Hepatocyte (in vitro differentiated cells): ENCODE results near the gene EEFSEC.

ENCODE experiments used
- EZH2 ChIP-seq: fragments of 200-600 bp; sonication (generic); IDR thresholded peaks from 2 replicates; pipeline ENCODE4 v1.6.1; 2016; ENCODE audit warnings: antibody characterized with exemption, mild to moderate bottlenecking, borderline replicate concordance
- TF ChIP-seq, protein P1 (sequence below): fragments of 200-600 bp; sonication (generic); IDR thresholded peaks from 2 replicates; pipeline ENCODE4 v1.5.1; 2016; ENCODE audit warnings: antibody characterized with exemption, mild to moderate bottlenecking; ENCODE audit not compliant: poor library complexity

DNA sequence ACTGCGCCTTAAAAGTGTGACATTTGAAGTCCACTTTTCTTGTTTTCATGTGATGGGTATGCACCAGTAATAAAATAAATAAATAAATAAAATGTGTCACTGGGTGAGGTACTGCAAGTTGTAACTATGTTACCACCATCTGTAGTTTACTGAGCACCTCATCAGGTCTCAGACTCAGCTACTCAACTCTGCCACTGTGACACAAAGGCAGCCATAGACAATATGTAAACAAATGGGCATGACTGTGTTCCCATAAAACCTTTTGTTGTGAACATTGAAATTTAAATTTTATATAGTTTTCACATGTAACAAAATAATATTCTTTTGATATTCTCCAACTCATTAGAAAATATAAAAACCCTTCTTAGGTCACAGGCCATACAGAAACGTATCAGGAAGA lies 193.3 kb downstream of the EEFSEC start:
- TF ChIP-seq, protein P1, sequence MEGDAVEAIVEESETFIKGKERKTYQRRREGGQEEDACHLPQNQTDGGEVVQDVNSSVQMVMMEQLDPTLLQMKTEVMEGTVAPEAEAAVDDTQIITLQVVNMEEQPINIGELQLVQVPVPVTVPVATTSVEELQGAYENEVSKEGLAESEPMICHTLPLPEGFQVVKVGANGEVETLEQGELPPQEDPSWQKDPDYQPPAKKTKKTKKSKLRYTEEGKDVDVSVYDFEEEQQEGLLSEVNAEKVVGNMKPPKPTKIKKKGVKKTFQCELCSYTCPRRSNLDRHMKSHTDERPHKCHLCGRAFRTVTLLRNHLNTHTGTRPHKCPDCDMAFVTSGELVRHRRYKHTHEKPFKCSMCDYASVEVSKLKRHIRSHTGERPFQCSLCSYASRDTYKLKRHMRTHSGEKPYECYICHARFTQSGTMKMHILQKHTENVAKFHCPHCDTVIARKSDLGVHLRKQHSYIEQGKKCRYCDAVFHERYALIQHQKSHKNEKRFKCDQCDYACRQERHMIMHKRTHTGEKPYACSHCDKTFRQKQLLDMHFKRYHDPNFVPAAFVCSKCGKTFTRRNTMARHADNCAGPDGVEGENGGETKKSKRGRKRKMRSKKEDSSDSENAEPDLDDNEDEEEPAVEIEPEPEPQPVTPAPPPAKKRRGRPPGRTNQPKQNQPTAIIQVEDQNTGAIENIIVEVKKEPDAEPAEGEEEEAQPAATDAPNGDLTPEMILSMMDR: no peak
- TF ChIP-seq EZH2: no peak
